KBM-7 (cell line): Measurements from ENCODE around the gene RGS5.

Experiments used
- DNase-seq: peaks from one replicate; pipeline ENCODE4 v3.0.0-alpha.2; 2015
- in situ Hi-C: fragments of 300-500 bp; cut with MboI; formaldehyde crosslinking; loops from 2 replicates; pipeline ENCODE4 v1.14.3; 2020; ENCODE audit warnings: low sequenced_read_pairs, low pct_unique_long_range_greater_than_20kb, mixed read lengths

The RGS5 gene

GRCh38 chr1:163188947-163189346 lies 13.8 kb downstream of the RGS5 start:
- DNase-seq: no peak
- in situ Hi-C loops: loop anchor here (25.0 kb wide), 1 partner anchor 327 kb away; the partner anchor contains the start of gene CCDC190

GRCh38 chr1:163187849-163188248 lies 14.9 kb downstream of the RGS5 start:
- in situ Hi-C loops: loop anchor here (25.0 kb wide), 1 partner anchor 326 kb away; the partner anchor contains the start of gene CCDC190
- no peak for DNase-seq

GRCh38 chr1:163186862-163187261 lies 15.9 kb downstream of the RGS5 start:
- in situ Hi-C loops: loop anchor here (25.0 kb wide), 1 partner anchor 325 kb away; the partner anchor contains the start of gene CCDC190
- DNase-seq: no peak

DNA sequence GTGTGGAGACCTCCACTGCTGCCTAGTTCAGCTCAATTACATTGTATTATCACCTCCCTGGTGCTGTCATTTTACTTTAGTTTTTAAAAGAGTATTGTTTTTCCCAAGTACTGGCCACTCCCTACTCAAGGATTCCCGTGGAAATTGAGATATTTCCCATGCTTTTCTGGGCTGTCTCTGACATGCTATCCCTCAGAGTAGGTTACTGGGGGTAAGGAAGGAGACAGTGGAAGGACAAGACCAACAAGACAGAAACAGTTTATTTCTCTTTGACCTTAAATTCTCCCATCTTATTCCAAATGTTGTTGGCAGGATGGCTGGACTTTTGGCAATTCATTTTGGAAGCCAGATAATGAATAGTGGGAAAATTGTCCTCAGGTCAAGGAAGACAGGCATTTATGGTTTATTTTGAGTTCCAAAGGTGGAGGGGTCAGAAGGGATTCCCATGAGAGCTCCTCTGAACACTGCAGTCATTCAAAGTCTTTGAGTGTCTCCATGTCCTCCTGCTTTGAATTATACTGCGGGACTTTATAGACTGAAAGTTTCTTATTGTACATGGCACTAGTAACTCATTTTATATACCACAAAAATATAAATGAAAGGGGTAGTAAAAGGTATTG lies 20.3 kb downstream of the RGS5 start:
- no peak for DNase-seq
- in situ Hi-C loops: loop anchor here (25.0 kb wide), 1 partner anchor 320 kb away; the partner anchor contains the start of gene CCDC190

GRCh38 chr1:163178628-163179027 lies 24.1 kb downstream of the RGS5 start:
- DNase-seq: no peak
- in situ Hi-C loops: loop anchor here (25.0 kb wide), 1 partner anchor 316 kb away; the partner anchor contains the start of gene CCDC190

- no peak for DNase-seq
- in situ Hi-C loops: loop anchor here (25.0 kb wide), 1 partner anchor 314 kb away; the partner anchor contains the start of gene CCDC190
Measured at GRCh38 chr1:163176797-163177196, 25.9 kb downstream of the RGS5 start.

GRCh38 chr1:163174524-163175437 lies 27.9 kb downstream of the RGS5 start:
- in situ Hi-C loops: loop anchor here (25.0 kb wide), 1 partner anchor 312 kb away; the partner anchor contains the start of gene CCDC190
- peak; percentile 42 for DNase-seq

GRCh38 chr1:163173121-163173520 lies 29.6 kb downstream of the RGS5 start:
- no peak for DNase-seq
- in situ Hi-C loops: no loop called here

DNA sequence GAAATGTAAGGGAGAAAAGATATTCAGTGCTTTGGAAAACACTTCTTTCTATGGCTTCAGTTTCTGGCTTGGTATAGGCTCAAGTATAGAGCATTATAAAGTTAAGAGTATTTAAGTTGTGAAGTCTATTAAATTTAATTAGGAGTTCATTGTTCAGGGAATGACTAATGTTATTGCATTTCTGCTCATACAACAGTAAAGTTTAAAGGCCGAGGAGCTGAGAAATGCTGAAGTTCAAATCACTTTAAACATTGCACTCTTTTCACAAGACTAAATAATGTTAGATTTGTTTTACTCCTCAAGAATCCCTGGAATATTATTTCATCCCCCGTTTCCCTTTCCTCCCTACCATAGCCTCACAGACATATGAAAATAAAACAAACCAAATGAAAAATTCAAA lies 30.1 kb downstream of the RGS5 start:
- in situ Hi-C loops: no loop called here
- no peak for DNase-seq

DNA sequence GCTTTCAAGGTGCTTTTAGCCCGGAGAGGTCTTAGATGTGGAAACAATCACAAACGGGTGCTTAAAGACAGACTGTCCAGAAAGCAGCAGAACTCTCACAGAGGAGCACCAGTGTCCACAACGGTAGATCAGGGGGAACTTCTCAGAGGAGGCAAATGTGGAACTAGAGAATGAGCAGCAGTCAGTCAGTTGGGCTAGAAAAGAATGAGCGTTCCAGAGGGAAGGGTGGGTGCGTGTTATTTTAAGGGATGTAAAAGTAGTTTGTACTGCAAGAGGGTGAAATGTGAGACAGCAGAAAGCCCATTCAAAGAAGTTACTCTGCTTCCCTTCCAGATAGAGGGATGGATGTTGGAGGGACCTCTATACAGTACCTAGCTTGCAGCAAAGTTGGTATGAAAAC lies 30.9 kb downstream of the RGS5 start:
- DNase-seq: no peak
- in situ Hi-C loops: no loop called here

DNA sequence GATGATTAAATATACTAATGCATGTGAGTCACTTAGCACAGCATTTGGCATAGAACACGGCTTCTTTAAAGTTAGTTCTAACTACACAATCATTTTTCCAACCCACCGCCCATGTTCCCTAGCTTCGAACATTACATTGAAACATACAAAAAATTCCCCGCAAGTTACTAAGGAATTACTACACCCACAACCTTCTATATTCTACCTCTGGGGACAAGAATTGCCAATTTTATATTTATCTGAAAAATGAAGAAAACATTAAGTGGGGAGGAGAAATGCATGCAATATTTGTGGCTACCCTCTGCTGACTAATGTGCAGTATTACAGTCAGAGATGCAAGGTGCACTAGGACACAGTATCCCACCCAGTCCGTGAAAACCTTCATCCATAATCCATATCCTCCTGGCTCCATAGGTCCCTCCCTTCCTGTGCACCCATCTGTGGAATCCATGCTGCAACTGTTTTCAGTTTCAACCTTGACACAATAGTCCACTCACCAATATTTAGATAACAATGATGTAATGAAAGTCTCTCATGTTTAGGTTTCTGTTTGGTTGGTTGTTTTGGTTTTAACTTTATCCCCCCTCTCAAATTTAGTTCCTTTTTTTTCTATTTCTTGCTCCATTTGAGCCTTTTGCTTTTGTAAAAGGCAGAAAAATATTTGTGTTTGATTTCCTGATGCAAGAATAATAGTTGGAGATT lies 31.6 kb downstream of the RGS5 start:
- no peak for DNase-seq
- in situ Hi-C loops: no loop called here

DNA sequence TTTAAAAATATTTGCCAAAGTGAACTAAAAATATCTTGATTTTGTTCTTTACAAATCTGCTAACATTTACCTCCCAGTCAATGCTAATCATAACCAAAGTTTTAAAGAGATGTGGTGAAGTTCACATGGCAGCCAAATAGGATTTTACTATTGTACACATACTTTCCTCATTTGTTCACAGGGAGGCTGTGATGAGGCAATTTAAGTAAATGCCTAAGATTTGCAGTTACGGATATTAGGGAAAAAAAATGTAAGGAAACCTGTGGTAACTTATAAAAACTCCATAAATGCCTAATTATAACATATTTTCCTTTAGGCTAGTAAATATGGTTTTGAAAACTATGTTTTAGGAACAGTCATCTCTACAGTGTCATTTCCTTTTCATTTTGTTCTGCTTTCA lies 32.4 kb downstream of the RGS5 start:
- DNase-seq: no peak
- in situ Hi-C loops: no loop called here

- in situ Hi-C loops: no loop called here
- DNase-seq: no peak
Measured at GRCh38 chr1:163169553-163169952, 33.2 kb downstream of the RGS5 start.

GRCh38 chr1:163168053-163168452 lies 34.7 kb downstream of the RGS5 start:
- DNase-seq: no peak
- in situ Hi-C loops: no loop called here

- peak; percentile 23 for DNase-seq
- in situ Hi-C loops: no loop called here
Measured at GRCh38 chr1:163166886-163167555, 35.7 kb downstream of the RGS5 start.

- in situ Hi-C loops: no loop called here
- no peak for DNase-seq
Measured at GRCh38 chr1:163165119-163165518, 37.6 kb downstream of the RGS5 start.

DNA sequence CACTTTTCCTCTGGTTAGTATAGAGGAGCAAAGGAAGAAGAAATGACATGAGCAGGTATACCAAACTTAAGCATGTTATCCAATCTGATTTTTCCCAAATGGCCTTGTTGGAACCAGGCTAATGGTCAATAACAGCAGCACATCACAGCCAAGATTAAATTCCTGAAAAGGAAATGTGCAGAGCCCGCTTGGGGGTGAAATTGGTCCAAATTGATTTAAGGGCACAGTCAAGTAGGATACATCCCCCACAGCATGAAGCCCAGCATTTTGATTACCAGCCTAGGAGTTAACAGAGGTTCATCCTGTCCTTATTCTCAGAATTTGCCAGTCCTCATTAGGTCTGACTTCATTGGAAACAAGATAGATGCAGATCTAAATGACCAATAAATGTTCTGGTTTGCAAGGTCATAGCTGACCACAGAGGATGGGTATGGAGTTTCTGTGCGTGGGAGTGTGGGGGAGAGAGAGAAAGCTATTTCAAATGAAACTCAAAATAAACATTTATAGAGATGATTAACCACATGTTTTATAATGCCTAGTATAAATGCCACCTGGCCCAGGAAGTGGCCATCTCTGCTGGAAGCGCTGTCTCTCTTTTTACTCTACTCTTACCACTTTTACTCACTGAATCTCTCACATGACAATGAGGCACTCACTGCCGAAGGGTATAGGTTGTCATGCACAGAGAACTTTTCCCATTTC lies 38.7 kb downstream of the RGS5 start:
- in situ Hi-C loops: no loop called here
- no peak for DNase-seq

DNA sequence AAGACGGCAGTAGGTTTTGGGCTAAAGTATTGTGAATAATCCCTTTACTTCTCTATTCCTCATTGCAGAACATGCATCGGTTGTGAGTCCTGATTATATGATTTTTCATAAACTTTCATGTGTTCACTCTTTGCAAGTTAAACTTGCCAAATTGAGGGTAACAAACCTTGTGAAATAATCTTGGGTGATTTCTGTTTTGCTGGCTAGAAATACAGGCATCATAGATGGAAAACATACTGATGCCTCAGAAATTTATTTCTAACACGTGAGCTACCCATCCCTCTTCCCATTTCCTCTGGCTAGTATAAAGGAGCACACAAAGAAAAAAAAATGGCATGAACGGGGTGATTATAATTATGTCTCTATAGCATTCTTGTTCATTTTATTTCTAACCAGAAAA lies 39.6 kb downstream of the RGS5 start:
- in situ Hi-C loops: no loop called here
- no peak for DNase-seq
